Body of pancreas (tissue), 4 donors: ENCODE results near the gene SLC2A4RG. TPM values are rescaled to one million over a fixed set of nuclear protein-coding genes. Genes with fewer than 3 reads are reported as not detected.

ENCODE experiments used
- ATAC-seq: fragments of 150-250 bp; one replicate; pipeline ENCODE4 v1.9.1; 2016
- DNase-seq, 4 donors: peaks; one replicate each; pipeline ENCODE4 v3.0.0-alpha.2; 2019
- H3K27ac ChIP-seq, 4 donors: fragments of 200-600 bp; sonication (generic); 1 replicate in 3 of 4; 2 replicates in 1 of 4; pipeline versions ENCODE4 v1.5.1 to v1.6.1; 2016 to 2019; ENCODE audit warnings: mild to moderate bottlenecking in 1 of 4, mixed read lengths in 1 of 4, moderate library complexity in 1 of 4
- H3K27me3 ChIP-seq, 2 donors: fragments of 200-600 bp; sonication (generic); one replicate each; pipeline ENCODE4 v1.6.0; 2016; ENCODE audit warnings: mild to moderate bottlenecking in 1 of 2
- H3K36me3 ChIP-seq, 2 donors: fragments of 200-600 bp; sonication (generic); replicated peaks in 1 of 2; 2 replicates each; pipeline ENCODE4 v1.5.1; 2016; ENCODE audit warnings: low read depth in 2 of 2; ENCODE audit not compliant: insufficient read depth in 1 of 2
- H3K4me1 ChIP-seq: fragments of 200-600 bp; sonication (generic); one replicate; pipeline ENCODE4 v1.6.0; 2016
- H3K4me3 ChIP-seq, 2 donors: fragments of 200-600 bp; sonication (generic); 1 replicate in 1 of 2; 2 replicates in 1 of 2; pipeline ENCODE4 v1.5.1; 2016 to 2019
- H3K9me3 ChIP-seq, 3 donors: fragments of 200-600 bp; sonication (generic); 1 replicate in 2 of 3; 2 replicates in 1 of 3; pipeline ENCODE4 v1.5.1; 2016
- CTCF ChIP-seq, 7 experiments: fragments of 450-650 bp in 4 of 7; fragments of 200-600 bp in 3 of 7; sonication (generic) in 3 of 7; IDR thresholded peaks; one replicate each; pipeline ENCODE4 v1.5.1; 2016 to 2019; ENCODE audit warnings: antibody characterized with exemption in 7 of 7
- POLR2A ChIP-seq, 3 donors: fragments of 450-650 bp; IDR thresholded peaks; one replicate each; pipeline ENCODE4 v1.6.1; 2016; ENCODE audit warnings: antibody characterized with exemption in 3 of 3, mild to moderate bottlenecking in 2 of 3
- WGBS, 2 donors: methylation state at CpG; one replicate each; pipeline ENCODE4 v1.1.5; 2017; 5-methylcytosine and 5-hydroxymethylcytosine counted together
- intact Hi-C: fragments of 100-400 bp; cut with DNase I; formaldehyde crosslinking; loops from one replicate; pipeline ENCODE4 v1.15.1; 2023
- total RNA-seq, 2 donors: library from RNA; depleted of rRNA; stranded (reverse); fragments of >200 nt; gene quantifications; one replicate each; pipeline ENCODE4 v1.1.0, GENCODE V29; 2016

Gene SLC2A4RG
- total RNA-seq, 2 donors from 2014 or later: 30.9 to 69.5 TPM

DNA sequence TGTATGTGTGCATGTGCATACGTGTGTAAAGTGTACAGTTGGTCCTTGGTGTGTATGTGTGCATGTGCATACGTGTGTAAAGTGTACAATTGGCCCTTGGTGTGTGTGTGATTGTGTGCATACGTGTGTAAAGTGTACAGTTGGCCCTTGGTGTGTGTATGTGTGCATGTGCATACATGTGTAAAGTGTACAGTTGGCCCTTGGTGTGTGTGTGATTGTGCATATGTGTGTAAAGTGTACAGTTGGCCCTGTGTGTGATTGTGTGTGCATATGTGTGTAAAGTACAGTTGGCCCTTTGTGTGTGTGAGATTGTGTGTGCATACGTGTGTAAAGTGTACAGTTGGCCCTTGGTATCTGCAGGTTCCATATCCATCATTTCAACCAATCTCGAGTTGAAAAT is 8.2 kb upstream of the SLC2A4RG start:
- TF ChIP-seq CTCF (IDR thresholded peaks at IDR 0.05): no peak
- no peak for TF ChIP-seq POLR2A (IDR thresholded peaks at IDR 0.05)
- H3K27me3 ChIP-seq: no peaks in the 10 kb centered on the region
- DNase-seq: no peak

GRCh38 chr20:63732118-63733095 is 7.2 kb upstream of the SLC2A4RG start:
- no peak for DNase-seq
- intact Hi-C loops: loop anchor here (10.0 kb wide), 1 partner anchor 78 kb away; the partner anchor contains the start of genes RTEL1 and STMN3
- H3K27me3 ChIP-seq: no peaks in the 10 kb centered on the region
- H3K27ac ChIP-seq: no peak overlapping the region
- H3K9me3 ChIP-seq: no peaks in the 10 kb centered on the region
- TF ChIP-seq POLR2A (IDR thresholded peaks at IDR 0.05) (no peak), CTCF (IDR thresholded peaks at IDR 0.05) (peak in 1 of 7 experiments; percentile 52)
- no peak overlapping the region for H3K4me3 ChIP-seq
- WGBS, 2 donors: 85 to 89% methylated on average over 38 of the region's 38 CpGs
- H3K36me3 ChIP-seq: peaks cover 0 to 8% of the 10 kb centered on the region in 2 donors
- ATAC-seq: no peak
- peaks cover 17% of the 10 kb centered on the region for H3K4me1 ChIP-seq

More for the DNA sequence above, 8.2 kb upstream of the SLC2A4RG start:
- Histone ChIP-seq H3K9me3 (no peaks in the 10 kb centered on the region), H3K27ac (no peak overlapping the region), H3K36me3 (peaks cover 0 to 8% of the 10 kb centered on the region in 2 donors), H3K4me1 (peaks cover 11% of the 10 kb centered on the region), H3K4me3 (no peak overlapping the region)
- intact Hi-C loops: loop anchor here (10.0 kb wide), 1 partner anchor 77 kb away; the partner anchor contains the start of genes RTEL1 and STMN3
- WGBS, 2 donors: 60 to 65% methylated on average over 5 of the region's 5 CpGs
- no peak for ATAC-seq

DNA sequence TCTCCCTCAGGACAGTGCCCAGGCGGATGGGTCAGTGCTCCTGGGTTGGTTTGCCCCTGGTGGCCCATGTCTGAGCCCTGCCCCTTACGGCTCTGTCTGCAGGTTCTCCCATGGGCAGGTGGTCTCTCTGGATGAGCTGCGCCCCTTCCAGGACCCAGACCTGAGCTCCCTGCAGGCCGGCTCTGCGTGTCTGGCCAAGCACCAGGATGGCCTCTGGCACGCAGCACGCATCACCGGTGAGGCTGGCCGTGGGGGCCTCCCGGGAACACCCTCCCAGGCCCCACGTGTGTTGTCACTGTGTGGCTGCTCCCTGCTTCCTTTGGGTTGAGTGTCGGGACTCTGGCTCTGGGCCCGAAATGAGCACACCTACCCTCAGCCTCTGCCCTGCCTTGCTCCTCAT is 6.5 kb upstream of the SLC2A4RG start:
- Histone ChIP-seq H3K27ac (no peak overlapping the region), H3K4me1 (peaks cover 19% of the 10 kb centered on the region), H3K9me3 (no peaks in the 10 kb centered on the region), H3K27me3 (no peaks in the 10 kb centered on the region), H3K4me3 (no peak overlapping the region), H3K36me3 (peaks cover 0 to 8% of the 10 kb centered on the region in 2 donors)
- intact Hi-C loops: loop anchor here (10.0 kb wide), 1 partner anchor 78 kb away; the partner anchor contains the start of genes RTEL1 and STMN3
- 88 to 94% methylated on average over 7 to 13 of the region's 13 CpGs for WGBS, 2 donors
- DNase-seq: no peak
- no peak for TF ChIP-seq CTCF (IDR thresholded peaks at IDR 0.05)
- no peak for ATAC-seq

DNA sequence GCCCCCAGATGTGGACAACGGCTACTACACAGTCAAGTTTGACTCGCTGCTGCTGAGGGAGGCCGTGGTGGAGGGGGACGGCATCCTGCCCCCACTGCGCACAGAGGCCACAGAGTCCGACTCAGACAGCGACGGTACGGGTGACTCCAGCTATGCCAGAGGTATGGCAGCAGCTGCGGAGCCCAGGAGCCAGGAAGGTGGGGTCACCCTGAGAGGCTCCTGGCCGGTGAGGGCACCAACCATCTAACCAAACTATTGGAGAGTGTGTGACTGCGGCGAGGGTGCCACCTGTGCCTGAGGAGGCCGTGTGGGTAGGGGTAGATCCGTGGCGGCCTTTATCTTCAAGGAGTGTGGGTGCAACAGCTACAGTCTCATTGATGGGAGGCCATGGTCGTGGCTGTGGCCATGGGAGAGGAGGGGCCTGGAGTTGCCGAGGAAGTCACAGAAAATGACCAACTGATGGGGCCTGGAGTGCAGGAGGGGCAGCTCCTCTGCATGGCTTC is 5.9 kb upstream of the SLC2A4RG start:
- H3K4me3 ChIP-seq: no peak overlapping the region
- H3K9me3 ChIP-seq: no peaks in the 10 kb centered on the region
- 88 to 95% methylated on average over 9 to 17 of the region's 18 CpGs for WGBS, 2 donors
- peaks cover 19% of the 10 kb centered on the region for H3K4me1 ChIP-seq
- TF ChIP-seq POLR2A (IDR thresholded peaks at IDR 0.05): no peak
- no peak for TF ChIP-seq CTCF (IDR thresholded peaks at IDR 0.05)
- no peak overlapping the region for H3K27ac ChIP-seq
- no peaks in the 10 kb centered on the region for H3K27me3 ChIP-seq
- intact Hi-C loops: loop anchor here (10.0 kb wide), 1 partner anchor 79 kb away; the partner anchor contains the start of genes RTEL1 and STMN3
- DNase-seq: no peak
- ATAC-seq: no peak
- H3K36me3 ChIP-seq: peaks cover 0 to 8% of the 10 kb centered on the region in 2 donors
